ENCODE measurements around the gene SYAP1. TPM values are rescaled to one million over a fixed set of nuclear protein-coding genes. Genes with fewer than 3 reads are reported as not detected.

SYAP1 gene
- total RNA-seq, 1 donor from 2014 or later: 39.7 TPM

DNA sequence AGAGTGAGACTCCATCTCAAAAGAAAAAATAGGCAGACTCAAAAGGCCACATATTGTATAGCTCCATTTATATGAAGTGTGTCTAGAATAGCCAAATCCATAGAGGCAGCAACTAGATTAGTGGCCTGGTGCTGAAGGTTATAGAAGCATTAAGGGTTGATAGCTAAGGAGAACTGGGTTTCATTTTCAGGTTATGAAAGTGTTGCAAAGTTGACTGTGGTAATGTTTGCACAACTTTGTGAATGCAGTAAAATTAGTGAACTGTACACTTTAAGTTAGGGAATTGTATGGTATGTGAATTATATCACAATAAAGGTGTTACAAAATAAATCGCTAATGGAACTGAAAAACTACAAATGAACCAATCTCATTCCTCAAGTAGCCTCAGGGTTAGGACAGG lies 95.2 kb downstream of the SYAP1 start:
- H3K4me1 Mint-ChIP-seq: no peaks in the 10 kb centered on the region
- Histone ChIP-seq H3K9ac (no peak overlapping the region), H3F3A (ENCODE audit: low read depth) (no peaks in the 10 kb centered on the region), H3K27me3 (no peaks in the 10 kb centered on the region), H4K20me1 (ENCODE audit: low read depth) (no peaks in the 10 kb centered on the region), H3K27ac (no peak overlapping the region), H3K79me2 (ENCODE audit: low read depth) (peaks cover 78% of the 10 kb centered on the region), H3K9me3 (ENCODE audit: low read depth) (no peaks in the 10 kb centered on the region), H3K4me1 (no peaks in the 10 kb centered on the region), H2AFZ (replicated peaks) (no peak overlapping the region), H3K4me2 (no peak overlapping the region), H3K36me3 (peaks cover 2% of the 10 kb centered on the region), H3K4me3 (no peak overlapping the region)
- H3K9me3 Mint-ChIP-seq: peaks cover 2% of the 10 kb centered on the region
- H3K27ac Mint-ChIP-seq: no peak overlapping the region
- peaks cover 9% of the 10 kb centered on the region for H3K36me3 Mint-ChIP-seq
- TF ChIP-seq EZH2 (IDR thresholded peaks at IDR 0.05): no peak
- DNase-seq (ENCODE audit: low spot score): no peak
- H3K4me3 Mint-ChIP-seq: no peak overlapping the region
- H3K27me3 Mint-ChIP-seq (ENCODE audit: insufficient read depth, low read depth): no peaks in the 10 kb centered on the region

Small RNAs within 50 kb of the gene (small RNA-seq; reads per million reads assigned to genes)
- gene RNU7-56P (not detected), gene RPL12P49 (not detected)

Other genes starting within 250 kb of the SYAP1 start
- not detected in 2 replicates for gene S100G, start 69.5 kb upstream of the SYAP1 start, total RNA-seq (ENCODE audit: low replicate concordance)
- 100 and 116 TPM in 2 replicates for gene CTPS2, start 6.9 kb upstream of the SYAP1 start, total RNA-seq (ENCODE audit: low replicate concordance)
- gene TXLNG, start 66.9 kb downstream of the SYAP1 start, total RNA-seq (ENCODE audit: low replicate concordance): 26.6 and 37.1 TPM in 2 replicates
- gene RBBP7, start 150.8 kb downstream of the SYAP1 start, total RNA-seq (ENCODE audit: low replicate concordance): 314 and 425 TPM in 2 replicates
- gene REPS2, start 227.0 kb downstream of the SYAP1 start, total RNA-seq (ENCODE audit: low replicate concordance): 1.2 and 4.1 TPM in 2 replicates

All from neural progenitor cell (in vitro differentiated cells).